Dermis microvascular lymphatic vessel endothelial cell (primary cell): ENCODE measurements around the gene MAGI1. TPM values are rescaled to one million over a fixed set of nuclear protein-coding genes. Genes with fewer than 3 reads are reported as not detected.

Experiments
- DNase-seq, 2 donors: peaks; one replicate each; pipeline versions ENCODE4 v3.0.0 to v3.0.0-alpha.2; 2010; ENCODE audit warnings: low read depth in 2 of 2
- total RNA-seq: library from RNA; depleted of rRNA; stranded (reverse); fragments of >200 nt; gene quantifications from 2 replicates; pipeline ENCODE4 v1.2.1, GENCODE V29; 2014

MAGI1 gene
- total RNA-seq, 1 donor from 2014 or later: 49.0 TPM

DNA sequence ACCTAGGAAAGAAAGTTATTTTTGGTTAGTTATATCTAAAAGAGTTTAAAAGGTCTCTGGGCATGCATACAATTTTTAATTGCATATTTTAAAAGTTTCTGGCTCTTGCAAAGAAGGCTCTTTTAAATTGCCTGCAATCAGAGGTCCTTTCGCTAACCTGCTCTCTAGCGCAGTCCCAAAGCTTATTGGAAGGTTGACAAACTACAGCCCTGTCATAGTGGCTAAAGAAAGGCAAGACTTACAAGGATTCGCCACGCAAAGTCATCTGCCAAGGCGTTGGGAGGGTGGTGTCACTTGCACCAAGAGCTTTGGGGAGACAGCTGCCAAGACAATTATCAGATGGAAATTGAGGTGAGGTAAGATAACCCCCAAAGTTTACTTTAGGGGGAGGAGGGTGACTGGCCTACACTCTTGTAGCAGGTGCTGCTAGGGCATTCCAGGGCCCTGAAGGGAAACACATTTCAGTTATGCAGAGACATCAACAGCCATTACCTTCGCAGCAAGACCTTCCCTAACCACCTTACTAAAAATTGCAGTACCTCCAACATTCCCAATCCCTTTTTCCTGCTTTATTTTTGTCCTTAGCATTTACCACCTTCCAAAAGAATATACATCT, 606.2 kb downstream of the MAGI1 start:
- DNase-seq: no peak

DNA sequence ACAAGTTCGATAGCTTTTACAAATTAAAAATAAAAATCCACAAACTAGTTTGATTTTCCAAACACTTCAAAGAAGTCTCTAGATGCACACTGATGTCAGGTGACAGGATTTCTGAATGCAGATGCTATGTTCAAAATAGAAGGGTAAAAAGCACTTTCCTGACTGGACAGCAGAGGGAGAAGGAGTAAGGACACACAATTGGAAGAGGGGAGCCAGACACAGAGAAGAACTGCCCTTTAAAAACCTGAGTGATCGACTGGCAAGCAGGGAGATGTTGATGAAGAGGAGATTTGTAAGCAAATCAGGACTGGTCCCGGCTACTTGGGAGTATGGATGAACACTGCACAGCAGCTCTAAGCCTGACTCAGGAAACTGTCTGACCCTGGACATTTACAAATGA, 612.8 kb downstream of the MAGI1 start:
- peak in 1 of 2 donors; percentile 30 for DNase-seq

DNA sequence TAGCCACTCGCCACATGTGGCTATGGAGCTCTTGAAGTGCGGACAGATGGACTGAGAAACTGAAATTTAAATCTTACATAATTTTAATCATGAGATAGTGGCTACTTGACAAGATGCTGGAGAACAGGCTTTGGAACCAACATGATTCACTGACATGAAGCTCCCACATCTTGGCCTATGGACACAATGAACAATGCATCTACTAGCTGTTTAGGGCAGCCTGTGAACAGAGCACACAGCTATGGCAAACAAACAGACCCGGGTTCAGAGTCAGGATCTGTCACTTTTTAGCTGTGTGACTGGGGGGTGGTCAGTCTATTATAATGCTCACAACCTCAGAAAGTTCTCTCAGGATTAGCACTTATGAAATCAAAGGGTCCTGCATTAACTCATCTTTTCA, 616.6 kb downstream of the MAGI1 start:
- DNase-seq: no peak

DNA sequence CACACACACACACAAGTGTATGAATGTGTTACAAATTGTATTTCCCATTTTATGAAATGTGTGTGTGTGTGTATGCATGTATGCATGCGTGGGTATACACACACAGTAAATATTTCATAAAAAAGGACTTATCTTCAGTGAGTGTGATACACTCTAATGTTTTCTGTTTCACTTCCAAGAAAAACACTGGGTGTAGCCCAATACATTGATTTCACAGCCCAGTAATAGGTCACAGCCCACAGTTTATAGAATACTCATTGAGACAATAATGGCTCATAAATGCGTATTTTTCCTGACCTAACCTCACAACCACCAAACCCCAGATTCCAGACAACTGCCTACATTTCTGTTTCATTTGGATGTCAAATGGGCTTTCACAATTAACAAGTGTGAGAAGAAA, 619.5 kb downstream of the MAGI1 start:
- DNase-seq: no peak

DNA sequence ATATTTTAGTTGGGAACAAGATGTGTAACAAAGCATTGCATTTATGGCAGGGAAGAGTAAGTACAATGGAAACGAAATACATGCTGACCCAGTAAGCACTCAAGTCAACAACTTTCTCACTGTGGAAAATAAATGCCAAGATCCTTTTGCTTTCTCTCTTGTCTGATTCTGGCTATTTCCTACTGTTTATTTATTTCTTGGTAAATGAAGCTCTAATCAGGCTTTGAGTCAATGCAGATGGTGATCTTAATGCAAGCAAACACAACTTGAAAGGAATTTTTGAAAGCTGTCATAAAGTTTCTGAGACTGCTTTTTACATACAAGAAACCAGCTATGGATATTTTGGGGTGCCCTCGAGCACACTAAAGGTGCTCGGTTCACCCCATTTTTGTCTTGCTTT, 624.8 kb downstream of the MAGI1 start:
- DNase-seq: no peak

DNA sequence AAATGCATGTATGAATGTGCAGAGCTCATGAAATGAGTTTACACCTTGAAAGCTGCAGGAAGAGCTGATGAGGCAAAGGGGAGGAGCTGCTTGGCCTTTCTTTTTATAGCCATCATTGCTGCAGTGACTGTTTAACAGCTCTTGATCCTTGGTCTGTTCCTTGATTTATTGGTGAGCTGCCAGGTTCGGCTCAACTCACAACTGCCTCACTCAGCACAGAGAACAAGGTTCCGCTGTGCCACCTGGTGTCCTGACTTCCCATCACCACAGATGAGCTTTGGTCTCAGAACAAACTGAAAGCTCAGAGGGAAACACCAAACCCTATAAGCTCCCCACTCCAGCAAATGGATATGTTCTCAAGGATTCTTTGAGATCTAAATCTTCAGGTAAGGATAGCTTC, 626.1 kb downstream of the MAGI1 start:
- peak in 1 of 2 donors; percentile 16 for DNase-seq

DNA sequence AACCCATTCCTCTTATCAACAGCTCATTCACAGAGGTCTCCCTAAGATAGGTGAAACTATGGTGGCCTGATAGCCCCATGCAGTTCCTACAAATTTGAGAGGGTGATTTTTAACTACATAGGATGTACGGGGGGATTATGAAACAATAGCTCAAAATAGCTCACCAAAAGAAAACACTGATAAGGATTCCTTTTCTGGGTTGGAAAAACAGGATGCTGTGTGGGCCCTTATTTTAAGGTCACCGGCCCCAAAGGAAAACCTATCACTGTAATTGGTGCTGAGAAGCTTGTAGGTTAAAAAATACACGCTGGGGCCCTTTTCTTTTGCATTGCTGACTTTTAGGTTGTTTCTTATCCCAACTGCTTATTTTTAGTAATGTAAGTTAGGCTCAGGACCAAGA, 627.4 kb downstream of the MAGI1 start:
- peak in 1 of 2 donors; percentile 38 for DNase-seq

DNA sequence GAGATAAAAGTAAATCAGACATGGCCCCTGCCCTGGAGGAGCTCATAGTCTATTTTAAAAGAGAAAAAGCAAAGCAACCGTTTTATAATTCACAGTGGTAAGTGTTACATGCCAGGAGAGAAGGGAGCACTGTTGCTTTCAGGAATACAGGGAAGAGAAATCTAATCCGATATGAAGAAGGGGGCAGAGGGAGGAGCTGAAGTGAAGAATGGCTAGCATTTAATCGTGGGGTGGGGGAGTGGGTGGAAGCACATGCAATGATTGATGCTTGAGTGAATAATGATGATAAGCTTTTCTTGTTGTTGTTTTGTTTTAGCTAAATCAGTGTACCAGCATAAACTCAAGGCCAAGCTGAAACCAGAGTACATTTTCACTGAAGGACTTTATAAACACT, 629.5 kb downstream of the MAGI1 start:
- no peak for DNase-seq

DNA sequence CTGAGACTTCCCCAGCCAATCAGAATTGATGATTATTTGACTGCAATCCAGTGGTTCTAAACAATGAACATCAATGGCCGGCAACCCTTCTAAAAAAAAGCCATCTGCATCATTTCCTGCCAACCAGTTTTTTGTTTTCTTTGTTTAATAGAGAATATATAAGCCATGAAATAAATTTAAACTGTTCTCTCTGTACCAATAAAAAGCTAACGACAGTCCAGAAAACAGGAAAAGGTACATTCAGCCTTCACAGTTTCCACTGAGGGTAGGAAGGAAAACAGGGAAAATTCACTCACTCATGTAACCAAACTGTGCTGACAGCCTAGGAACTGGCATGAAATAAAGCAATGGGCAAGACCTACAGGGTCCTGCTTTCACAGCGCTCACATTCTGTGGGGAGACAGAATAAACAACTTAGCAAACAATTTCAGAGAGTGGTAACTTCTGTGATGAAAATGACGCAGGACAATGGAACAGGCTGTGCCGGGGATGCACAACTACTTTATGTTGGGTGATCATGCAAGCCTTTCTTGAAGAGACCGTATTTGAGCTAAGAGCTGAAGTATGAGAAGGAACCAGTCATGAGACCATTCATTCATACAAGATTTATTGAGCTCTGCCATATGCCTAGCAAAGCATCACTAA, 630.1 kb downstream of the MAGI1 start:
- DNase-seq: peak; percentile 69 to 84

DNA sequence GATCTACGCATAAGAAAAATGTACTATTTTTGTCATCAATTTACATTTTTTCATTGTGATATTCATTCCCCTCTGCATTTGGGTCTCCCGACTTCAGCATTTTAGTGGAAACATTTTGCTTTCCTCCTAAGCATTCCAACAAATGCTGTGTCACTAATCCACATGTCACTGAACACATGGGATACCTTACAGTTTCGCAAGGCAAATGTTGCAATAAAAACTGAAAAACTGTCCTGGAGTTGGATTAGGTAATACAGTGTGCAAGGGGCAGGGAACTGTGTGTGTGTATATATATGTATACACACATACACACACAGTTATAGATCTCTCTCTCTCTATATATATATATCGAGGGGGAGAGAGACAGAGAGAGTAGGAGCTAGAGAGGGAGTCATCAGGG, 632.2 kb downstream of the MAGI1 start:
- no peak for DNase-seq

DNA sequence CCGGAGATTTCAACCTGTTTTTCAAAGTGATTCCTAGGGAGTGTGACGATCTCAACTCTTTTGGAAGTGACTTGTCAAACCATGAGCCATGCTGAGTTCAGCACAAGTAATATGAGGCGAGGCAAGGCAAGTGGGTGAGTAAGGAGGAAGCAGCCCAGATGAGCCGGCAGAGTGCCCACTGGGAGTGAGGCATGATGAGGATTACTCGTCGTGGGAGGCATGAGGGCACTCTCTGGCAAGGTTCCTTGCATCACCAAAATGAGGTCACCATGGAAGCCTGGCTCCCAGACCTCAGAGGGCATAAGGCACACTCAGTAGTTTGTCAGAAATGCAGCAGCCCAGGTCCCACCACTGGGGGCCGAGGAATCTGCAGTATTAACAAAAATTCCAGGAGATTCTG, 636.1 kb downstream of the MAGI1 start:
- peak in 1 of 2 donors; percentile 7 for DNase-seq

DNA sequence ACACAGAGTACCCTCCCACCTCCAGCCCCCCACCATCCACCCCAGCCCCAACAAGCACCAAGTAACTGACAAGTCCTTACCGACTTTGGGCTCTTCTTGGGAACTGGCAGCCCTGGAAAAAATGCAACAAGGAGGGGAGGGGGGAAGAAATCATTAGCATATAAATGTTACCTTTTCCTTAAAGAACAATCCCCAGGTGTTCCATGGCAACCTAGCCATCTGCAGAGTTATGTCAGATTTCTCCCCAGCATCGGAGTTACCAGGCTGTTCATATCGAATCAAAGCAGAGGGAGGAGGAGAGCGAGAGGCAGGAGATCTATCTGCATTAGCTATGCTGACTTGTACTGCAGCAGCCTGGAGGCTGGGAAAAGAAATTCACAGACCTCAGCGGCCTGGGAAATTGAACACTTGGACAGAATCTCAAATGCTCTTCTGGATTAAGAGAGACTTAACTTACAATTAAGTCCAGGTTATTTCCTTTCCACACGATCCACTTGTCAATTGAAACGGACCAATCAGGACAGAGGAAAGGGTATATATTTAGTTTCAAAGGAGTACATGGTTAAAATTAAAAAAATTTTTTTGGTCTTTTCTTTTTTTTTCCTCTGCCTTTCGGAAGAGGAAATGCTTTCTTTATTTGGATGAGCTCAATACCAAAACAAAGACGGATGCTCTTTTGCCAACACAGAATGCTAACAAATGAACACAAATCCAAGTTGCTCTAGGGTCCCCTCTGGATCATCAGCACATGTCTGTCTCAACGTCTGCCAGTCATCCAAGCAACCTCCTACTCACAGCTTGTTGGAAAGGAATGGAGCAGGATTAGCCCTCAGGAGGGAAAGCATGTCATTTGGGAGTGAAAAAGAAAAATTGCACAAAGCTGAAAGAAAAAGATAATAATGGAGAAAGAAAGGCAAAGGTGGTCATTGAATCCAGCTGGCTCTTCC, 637.1 kb downstream of the MAGI1 start:
- DNase-seq: no peak

DNA sequence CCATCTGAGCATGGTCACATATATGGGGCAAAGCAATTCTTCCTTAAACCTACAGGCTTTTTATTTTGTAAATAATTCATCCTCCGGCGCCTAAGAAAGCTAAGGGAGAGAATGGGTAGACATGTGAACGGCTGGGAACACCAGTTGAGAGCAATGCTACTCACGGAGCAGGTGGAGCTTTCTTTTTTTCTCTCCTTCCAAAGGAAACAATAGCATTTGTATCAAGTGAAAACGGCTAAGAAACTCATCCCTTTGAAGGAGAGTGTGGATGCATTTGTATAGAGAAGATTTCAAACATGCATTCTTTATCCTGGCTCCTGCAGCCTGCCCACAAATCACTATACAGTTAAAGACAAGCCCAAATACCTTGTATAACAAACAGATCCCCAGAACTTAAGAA, 637.8 kb downstream of the MAGI1 start:
- no peak for DNase-seq

DNA sequence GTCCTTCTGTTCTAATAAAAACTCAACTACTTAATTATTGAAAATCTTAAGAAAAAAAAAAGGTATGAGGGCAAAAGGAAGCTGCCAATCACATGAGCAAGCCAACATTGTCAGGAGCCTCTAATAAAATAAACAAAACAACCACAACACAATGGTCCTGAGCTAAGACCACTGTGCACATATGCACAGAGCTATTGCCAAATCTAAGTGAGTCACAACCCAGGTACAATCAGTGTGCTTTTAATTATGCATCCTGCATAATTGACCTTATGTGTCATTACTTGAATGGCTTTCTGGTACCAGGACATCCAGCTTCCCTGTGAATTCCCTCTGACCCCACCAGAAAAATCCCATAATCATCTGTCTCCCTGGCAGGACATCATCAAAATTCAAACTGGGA, 639.8 kb downstream of the MAGI1 start:
- DNase-seq: peak; percentile 27 to 65

DNA sequence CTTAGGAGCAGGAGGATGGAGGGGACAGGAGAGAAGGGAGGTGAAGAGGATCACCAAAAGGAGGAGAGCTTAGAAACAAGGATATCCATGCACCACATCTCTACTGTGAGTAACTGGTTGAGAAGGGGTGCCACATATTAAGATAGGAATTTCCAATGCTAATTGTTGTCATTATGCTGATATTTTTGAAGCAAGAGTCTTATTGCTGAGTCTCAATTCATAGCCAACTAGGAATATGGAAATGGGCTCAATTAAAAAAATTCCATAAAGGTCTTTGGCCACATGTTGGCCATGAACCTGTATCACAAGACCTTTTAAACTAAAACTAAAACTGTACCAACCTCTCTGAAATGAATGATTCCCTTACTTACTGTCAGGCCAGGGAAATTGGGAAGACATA, 642.6 kb downstream of the MAGI1 start:
- no peak for DNase-seq

DNA sequence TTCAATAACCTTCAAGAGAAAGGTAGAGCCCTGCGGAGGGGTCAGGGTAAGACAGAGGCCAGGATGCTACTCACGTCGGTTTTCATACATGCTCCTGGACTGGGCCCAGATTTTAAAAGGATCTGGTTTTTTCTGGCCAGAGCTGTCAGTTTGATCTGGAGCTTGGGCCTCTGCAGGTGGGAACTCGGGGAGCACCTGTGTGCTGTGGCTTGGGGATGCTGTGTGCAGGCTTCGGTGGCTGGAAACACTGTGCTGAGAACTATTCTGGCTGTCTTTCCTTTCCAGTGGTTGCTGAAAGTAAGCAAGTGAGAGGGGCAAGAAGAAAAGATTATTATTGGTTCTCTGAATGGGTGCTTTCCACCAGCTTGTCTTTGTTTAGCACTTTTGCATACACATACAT, 647.6 kb downstream of the MAGI1 start:
- DNase-seq: no peak

DNA sequence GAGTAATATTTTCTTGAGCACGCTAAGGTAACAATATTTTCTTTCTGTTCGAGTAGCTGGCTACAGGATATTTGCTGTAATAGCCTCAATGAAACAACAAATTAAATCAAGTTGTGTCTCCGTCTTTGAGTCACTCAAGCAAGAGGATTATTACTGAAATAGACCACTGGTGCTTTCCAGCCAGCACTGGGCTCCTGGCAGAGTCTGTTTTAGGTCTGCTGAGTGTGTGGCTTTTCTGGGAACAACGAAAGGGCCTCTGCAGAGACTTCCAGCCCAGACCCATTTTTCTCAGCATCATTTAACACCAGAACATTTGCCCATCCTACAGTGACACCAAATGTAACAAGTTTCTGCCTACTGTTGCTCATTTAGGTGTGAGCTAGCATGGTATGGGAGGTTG, 652.9 kb downstream of the MAGI1 start:
- DNase-seq: no peak

DNA sequence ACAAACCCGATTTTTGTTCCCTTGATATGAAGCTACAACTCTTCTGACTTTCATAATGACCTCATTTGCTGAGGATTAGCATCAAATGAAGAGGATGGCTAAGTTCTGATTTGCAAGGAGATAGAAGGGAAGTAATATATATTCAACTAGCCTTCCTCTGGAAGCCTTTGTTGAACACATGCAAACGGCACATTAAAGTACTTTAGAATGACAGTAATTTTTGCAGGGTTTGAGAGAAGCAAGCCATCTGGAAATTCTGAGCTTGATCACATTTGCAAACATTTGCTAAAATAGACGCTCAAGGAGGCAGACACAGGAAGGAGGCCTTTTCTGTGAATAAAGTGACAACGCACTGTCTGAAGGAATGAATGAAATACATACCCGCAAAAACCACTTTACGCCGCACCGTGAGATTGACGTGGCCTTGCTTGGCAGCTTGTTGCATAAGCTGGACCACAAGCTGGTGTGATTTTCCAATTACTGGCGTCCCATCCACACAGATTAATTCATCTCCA, 657.2 kb downstream of the MAGI1 start:
- no peak for DNase-seq

DNA sequence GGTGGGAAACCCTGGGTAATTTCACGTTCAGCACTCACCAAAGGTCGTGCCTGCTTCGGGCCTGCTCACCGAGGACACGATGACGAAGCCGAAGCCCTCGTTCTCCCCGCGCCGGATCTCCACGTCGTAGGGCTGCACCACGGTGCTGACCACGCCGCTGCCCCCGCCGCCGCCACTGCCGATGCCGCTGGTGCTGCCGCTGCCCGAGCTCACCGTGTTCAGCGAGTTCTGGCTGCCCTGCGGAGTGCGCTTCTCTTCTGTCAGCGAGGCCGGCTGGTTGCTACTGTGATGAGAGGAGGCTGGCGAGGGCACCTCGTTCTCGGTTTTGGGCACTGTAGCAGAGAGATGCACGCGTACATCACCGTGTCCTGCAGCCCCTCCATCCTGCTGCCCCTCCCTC, 659.5 kb downstream of the MAGI1 start:
- DNase-seq: no peak

DNA sequence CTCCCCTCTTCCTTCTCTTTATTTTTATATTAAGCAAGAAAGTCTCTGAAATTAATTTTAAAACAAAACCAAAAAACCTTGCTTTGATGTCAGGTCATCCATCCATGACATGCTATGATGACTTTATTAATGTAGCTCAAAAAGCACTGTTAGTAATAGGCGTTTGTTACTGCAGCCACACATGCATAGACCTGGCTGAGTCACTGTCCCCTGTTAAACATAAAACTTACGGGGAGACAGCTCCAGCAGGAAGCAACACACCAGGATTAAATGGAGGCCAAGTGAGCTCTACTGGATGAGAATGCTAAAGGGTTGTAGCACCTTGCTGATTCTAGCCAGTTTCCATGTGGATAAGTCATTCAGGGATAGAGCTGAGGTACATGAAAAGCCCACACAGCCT, 661.1 kb downstream of the MAGI1 start:
- no peak for DNase-seq

DNA sequence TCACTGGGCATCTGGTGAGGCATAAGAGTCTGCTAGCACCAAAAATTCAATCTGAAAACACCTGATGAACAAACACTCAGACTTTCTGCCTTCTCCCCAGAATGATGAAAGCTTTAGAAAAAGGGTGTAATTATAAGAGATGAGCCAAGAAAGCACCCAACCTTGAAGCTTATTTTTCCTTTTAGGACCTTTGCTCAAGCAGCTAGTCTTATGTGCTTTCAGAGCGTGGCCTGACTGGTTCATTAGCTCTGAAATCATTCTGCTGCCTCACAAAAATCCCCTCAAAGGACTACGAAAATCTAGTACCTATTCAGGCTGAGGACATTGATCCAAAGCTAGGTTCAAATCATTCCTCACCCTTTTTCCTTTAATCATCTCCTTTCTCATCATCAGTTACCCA, 662.3 kb downstream of the MAGI1 start:
- no peak for DNase-seq

DNA sequence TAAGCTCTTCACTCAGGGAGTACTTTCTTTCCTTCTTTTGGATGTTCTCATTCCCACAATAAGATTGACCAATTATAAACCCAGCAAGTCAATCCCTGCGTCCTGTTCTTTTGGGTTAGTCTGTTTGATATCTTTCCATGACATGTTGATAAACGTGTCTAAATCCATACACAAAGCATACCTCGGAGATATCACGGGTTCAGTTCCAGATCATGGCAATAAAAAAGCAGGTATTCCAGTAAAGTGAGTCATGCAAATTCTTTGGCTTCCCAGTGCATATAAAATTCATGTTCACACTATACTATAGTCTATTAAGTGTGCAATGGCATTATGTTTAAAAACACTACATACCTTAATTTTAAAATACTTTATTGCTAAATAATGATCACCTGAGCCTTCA, 667.7 kb downstream of the MAGI1 start:
- no peak for DNase-seq
